NCI-H2107 treated with DMSO at 0.1 percent for 48 hours (cell line): ENCODE measurements around the gene CTPS1.

Experiments
- DNase-seq: peaks from one replicate; lab custom pipeline; 2025; ENCODE audit not compliant: unreplicated experiment; lab: John Stamatoyannopoulos, UW

The CTPS1 gene

DNA sequence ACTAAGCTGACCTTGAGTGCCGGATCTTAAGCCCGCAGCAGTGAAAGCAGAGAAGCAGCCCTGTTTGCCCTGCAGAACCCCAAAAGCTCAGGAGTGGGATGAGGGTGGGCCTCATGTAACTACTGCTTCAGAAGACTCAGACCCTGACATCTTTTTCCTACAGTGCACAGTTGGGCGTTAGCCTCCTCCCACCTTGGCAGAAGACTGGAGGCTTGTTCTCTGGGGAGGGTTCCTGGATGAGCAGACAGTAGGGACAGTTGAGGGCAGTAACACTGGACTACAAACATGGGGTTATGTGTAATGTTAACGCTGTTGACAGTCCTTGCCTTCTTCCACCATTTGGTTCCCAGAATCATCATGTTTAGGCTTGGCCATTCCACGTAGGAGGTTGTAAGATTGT is 9.6 kb downstream of the CTPS1 start:
- no peak for DNase-seq

DNA sequence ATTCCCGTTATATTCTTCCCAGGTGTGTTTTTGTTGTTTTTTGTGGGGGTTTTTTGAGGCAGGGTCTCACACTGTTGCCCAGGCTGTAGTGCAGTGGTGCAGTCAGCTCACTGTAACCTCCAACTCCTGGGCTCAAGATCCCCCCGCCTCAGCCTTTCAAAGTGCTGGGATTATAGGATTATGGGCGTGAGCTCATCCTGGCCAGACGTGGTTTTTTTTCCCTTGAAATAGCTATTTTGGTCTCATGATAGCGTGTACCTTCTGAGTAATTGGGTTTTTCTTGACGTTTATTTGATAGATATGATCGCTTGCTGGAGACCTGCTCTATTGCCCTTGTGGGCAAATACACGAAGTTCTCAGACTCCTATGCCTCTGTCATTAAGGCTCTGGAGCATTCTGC is 17.6 kb downstream of the CTPS1 start:
- DNase-seq, result no peak

- no peak for DNase-seq
Measured at GRCh38 chr1:40998668-40999067, 19.2 kb downstream of the CTPS1 start.

DNA sequence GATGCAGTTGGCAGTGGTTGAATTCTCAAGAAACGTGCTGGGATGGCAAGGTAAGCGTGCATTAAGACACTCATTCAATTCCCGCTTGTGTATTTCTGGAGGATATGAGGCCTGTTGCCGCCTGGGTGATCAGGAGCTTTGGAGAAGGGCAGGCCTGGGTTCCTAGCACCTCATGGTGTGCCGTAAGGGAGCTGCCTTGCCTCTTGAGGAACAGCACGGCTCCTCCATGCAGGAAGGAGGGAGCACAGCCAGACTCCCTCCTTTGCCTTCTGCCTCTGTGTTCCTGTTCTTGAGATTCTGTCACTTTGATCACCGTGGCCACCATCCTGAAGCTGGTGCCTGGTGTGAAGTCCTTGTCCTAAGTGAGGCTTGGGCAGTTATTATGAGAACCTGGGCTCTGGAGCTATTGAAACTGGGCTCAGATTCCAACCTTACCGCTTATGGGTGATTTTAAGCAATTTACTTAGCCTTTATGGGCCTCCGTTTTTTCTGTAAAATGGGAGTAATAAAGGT is 23.7 kb downstream of the CTPS1 start:
- DNase-seq, result no peak

DNA sequence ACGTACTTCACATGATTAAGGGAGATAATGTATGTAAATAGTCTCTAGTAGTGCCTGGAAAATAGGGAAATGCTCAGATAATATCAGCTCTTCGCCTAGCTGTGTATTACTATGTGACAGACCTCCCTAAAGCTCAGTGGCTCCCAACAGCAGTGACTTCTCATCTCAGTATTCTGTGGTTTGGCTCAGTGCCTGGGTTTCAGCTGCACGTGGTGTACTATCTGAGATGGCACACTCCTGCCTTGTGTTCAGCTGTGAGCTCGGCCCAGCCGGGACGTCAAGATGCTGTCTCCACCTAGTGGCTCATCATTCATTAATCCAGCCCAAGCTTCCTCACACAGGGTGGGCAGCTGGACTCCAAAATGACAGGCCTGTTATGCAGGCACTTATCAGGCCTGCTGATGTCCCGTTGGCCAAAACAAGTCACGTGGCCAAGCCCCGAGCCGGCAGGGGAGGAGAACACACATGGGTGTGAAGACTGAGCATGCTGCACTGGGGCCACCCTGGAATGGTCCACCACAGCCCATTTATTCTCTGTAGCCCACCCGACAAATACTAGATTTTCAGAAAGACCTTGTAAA is 24.2 kb downstream of the CTPS1 start:
- DNase-seq, result peak; percentile 99

GRCh38 chr1:41005876-41006275 is 26.4 kb downstream of the CTPS1 start:
- no peak for DNase-seq

- DNase-seq, result no peak
Measured at GRCh38 chr1:41006942-41007865, 27.7 kb downstream of the CTPS1 start.

- no peak for DNase-seq
Measured at GRCh38 chr1:41009466-41009865, 30.0 kb downstream of the CTPS1 start.

- DNase-seq, result no peak
Measured at GRCh38 chr1:41010345-41010744, 30.8 kb downstream of the CTPS1 start.

GRCh38 chr1:41013024-41013423 is 33.5 kb downstream of the CTPS1 start:
- DNase-seq, result no peak

GRCh38 chr1:41013796-41014195 is 34.3 kb downstream of the CTPS1 start:
- DNase-seq, result no peak

- DNase-seq, result no peak
Measured at GRCh38 chr1:41014871-41015270, 35.4 kb downstream of the CTPS1 start.

- DNase-seq, result no peak
Measured at GRCh38 chr1:41015281-41015896, 35.9 kb downstream of the CTPS1 start.

GRCh38 chr1:41015897-41016470 is 36.5 kb downstream of the CTPS1 start:
- DNase-seq, result no peak

- no peak for DNase-seq
Measured at GRCh38 chr1:41017141-41018017, 37.9 kb downstream of the CTPS1 start.

GRCh38 chr1:41018018-41018410 is 38.5 kb downstream of the CTPS1 start:
- DNase-seq, result no peak

- no peak for DNase-seq
Measured at GRCh38 chr1:41019353-41019745, 39.9 kb downstream of the CTPS1 start.

DNA sequence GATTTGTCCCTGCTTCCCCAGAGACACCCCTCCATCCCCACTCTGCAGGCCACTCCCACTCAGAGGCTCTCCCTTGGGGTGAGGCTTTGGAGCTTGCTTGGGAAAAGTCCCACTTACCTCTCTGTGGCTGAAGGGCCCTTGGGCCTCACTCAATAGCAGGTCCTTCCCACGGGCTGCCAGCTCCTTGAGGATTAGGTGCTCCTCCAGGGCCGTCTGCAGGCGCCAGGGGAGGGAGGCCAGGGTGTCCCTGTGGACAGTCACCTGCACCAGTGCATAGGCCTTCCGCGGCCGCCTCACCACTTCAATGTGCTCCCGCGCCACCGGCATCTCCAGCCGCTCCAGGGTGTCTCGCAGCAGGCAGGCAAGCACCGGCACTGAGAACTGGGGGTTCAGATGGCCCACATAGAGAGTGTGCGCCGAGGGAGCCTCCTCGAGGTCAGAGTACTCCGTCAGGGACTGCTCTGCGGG is 40.6 kb downstream of the CTPS1 start:
- DNase-seq, result no peak

GRCh38 chr1:41020654-41021053 is 41.2 kb downstream of the CTPS1 start:
- DNase-seq, result no peak

- DNase-seq, result no peak
Measured at GRCh38 chr1:41021526-41022308, 42.2 kb downstream of the CTPS1 start, which contains the start of gene SLFNL1. Gene SLFNL1 (minus strand): TSS chr1:41021725. CDS start chr1:41020660, 1,065 bp downstream.
